Right lobe of liver (tissue), 6 donors: ENCODE data around the gene FRMPD4. TPM values are rescaled to one million over a fixed set of nuclear protein-coding genes. Genes with fewer than 3 reads are reported as not detected.

Experiments used
- ATAC-seq, 4 donors: fragments of 200-7000 bp; cut with Tn5 transposase; one replicate each; pipeline ENCODE4 v1.9.1; 2020; ENCODE audit warnings: mild to moderate bottlenecking in 4 of 4, moderate library complexity in 4 of 4
- DNase-seq, 3 donors: peaks; one replicate each; pipeline ENCODE4 v3.0.0-alpha.2; 2020
- H3K27ac ChIP-seq, 3 donors: fragments of 200-600 bp; one replicate each; pipeline ENCODE4 v1.8.0; 2022
- H3K27me3 ChIP-seq, 2 donors: fragments of 200-600 bp; one replicate each; pipeline ENCODE4 v1.8.0; 2022
- H3K36me3 ChIP-seq, 4 donors: fragments of 200-600 bp; sonication (generic) in 1 of 4; one replicate each; pipeline versions ENCODE4 v1.5.1 to v1.8.0; 2017 to 2022; ENCODE audit warnings: control low read depth in 1 of 4
- H3K4me1 ChIP-seq, 4 donors: fragments of 200-600 bp; sonication (generic) in 1 of 4; one replicate each; pipeline versions ENCODE4 v1.5.1 to v1.8.0; 2017 to 2022; ENCODE audit warnings: control low read depth in 1 of 4
- H3K4me3 ChIP-seq, 3 donors: fragments of 200-600 bp; one replicate each; pipeline ENCODE4 v1.8.0; 2022
- H3K9me3 ChIP-seq, 4 donors: fragments of 200-600 bp; sonication (generic) in 1 of 4; one replicate each; pipeline versions ENCODE4 v1.5.1 to v1.8.0; 2017 to 2022; ENCODE audit warnings: control low read depth in 1 of 4
- CTCF ChIP-seq, 4 donors: fragments of 200-600 bp in 3 of 4; fragments of 450-650 bp in 1 of 4; IDR thresholded peaks; one replicate each; pipeline versions ENCODE4 v1.5.1 to v1.8.0; 2016 to 2022; ENCODE audit warnings: antibody characterized with exemption in 4 of 4, mild to moderate bottlenecking in 2 of 4
- POLR2A ChIP-seq: fragments of 450-650 bp; IDR thresholded peaks from one replicate; pipeline ENCODE4 v1.6.1; 2017; ENCODE audit warnings: antibody characterized with exemption, mild to moderate bottlenecking
- WGBS: methylation state at CpG from one replicate; pipeline ENCODE4 v1.1.6; 2018; ENCODE audit warnings: low coverage, low lambda C conversion rate; ENCODE audit not compliant: insufficient coverage; ENCODE audit errors: missing lambda C conversion rate; 5-methylcytosine and 5-hydroxymethylcytosine counted together
- intact Hi-C, 2 donors: fragments of 100-400 bp; cut with DNase I; formaldehyde crosslinking; loops; one replicate each; pipeline versions ENCODE4 v1.11.2 to v1.14.1; 2022
- total RNA-seq, 6 experiments: library from RNA; depleted of rRNA in 2 of 6; stranded (reverse); fragments of >200 nt in 2 of 6; fragmentation: NEBNext Ultra II Directional in 3 of 6; extraction: Animal tissue kit (Norgen Biotek cat#: 25700) in 3 of 6; gene quantifications; one replicate each; pipeline versions ENCODE4 v1.1.0 to v1.2.4, GENCODE V29; 2016 to 2023
- donor health status: DM: no; HTN: yes; CAD: no.
- donor health status: DM: no; HTN: no; CAD: no.
- donor health status: DM: no; HTN: no; CAD: no.
- donor health status: DM: no; HTN: yes; CAD: no.
- donor health status: DM: no; HTN: yes; CAD: no.

The FRMPD4 gene
- total RNA-seq, 6 experiments from 2014 or later = 0.05 to 0.12 (median 0.06) TPM; not detected in 3

GRCh38 chrX:12234534-12235329, 96.5 kb downstream of the FRMPD4 start:
- Histone ChIP-seq H3K9me3 (no peaks in the 10 kb centered on the region), H3K27ac (no peak overlapping the region), H3K27me3 (no peaks in the 10 kb centered on the region), H3K36me3 (no peaks in the 10 kb centered on the region), H3K4me3 (no peak overlapping the region), H3K4me1 (no peaks in the 10 kb centered on the region)
- TF ChIP-seq CTCF (IDR thresholded peaks at IDR 0.05) = no peak
- intact Hi-C loops = no loop called here
- DNase-seq (no peak), ATAC-seq (no peak)
- 46% methylated on average over 5 of the region's 5 CpGs for WGBS

GRCh38 chrX:12236156-12236555, 97.9 kb downstream of the FRMPD4 start:
- Histone ChIP-seq H3K4me1 (no peaks in the 10 kb centered on the region), H3K27me3 (no peaks in the 10 kb centered on the region), H3K36me3 (no peaks in the 10 kb centered on the region), H3K4me3 (no peak overlapping the region), H3K27ac (no peak overlapping the region), H3K9me3 (no peaks in the 10 kb centered on the region)
- intact Hi-C loops = no loop called here
- TF ChIP-seq POLR2A (no peak), CTCF (IDR thresholded peaks at IDR 0.05) (no peak)
- WGBS = 40% methylated on average over 2 of the region's 2 CpGs
- no peak for ATAC-seq
- DNase-seq = no peak

- H3K4me1 ChIP-seq = no peaks in the 10 kb centered on the region
- H3K36me3 ChIP-seq = no peaks in the 10 kb centered on the region
- no peaks in the 10 kb centered on the region for H3K9me3 ChIP-seq
- no peak for TF ChIP-seq CTCF (IDR thresholded peaks at IDR 0.05)
- TF ChIP-seq POLR2A = no peak
- ATAC-seq (no peak), DNase-seq (no peak)
- no peaks in the 10 kb centered on the region for H3K27me3 ChIP-seq
- no peak overlapping the region for H3K27ac ChIP-seq
- intact Hi-C loops = no loop called here
- no peak overlapping the region for H3K4me3 ChIP-seq
These were observed 98.9 kb downstream of the FRMPD4 start for GRCh38 chrX:12237131-12237530.

GRCh38 chrX:12237771-12238170, 99.5 kb downstream of the FRMPD4 start:
- Histone ChIP-seq H3K27me3 (no peaks in the 10 kb centered on the region), H3K27ac (no peak overlapping the region), H3K36me3 (no peaks in the 10 kb centered on the region), H3K4me1 (no peaks in the 10 kb centered on the region), H3K9me3 (no peaks in the 10 kb centered on the region), H3K4me3 (no peak overlapping the region)
- ATAC-seq (no peak), DNase-seq (no peak)
- TF ChIP-seq POLR2A (no peak), CTCF (IDR thresholded peaks at IDR 0.05) (no peak)
- WGBS = 33% methylated on average over 2 of the region's 2 CpGs
- intact Hi-C loops = no loop called here
